Activated B cell treated with CpG ODN at 0.5 μM for 24 hours (primary cell): ENCODE data around the gene MEOX2. TPM values are rescaled to one million over a fixed set of nuclear protein-coding genes. Genes with fewer than 3 reads are reported as not detected.

ENCODE experiments used
- ATAC-seq: fragments of 200-7000 bp; cut with Tn5 transposase; one replicate; pipeline ENCODE4 v1.10.0; 2021; ENCODE audit warnings: low read depth, mild to moderate bottlenecking, moderate library complexity
- CTCF ChIA-PET: fragments of 350-600 bp; sonication (Branson Sonifier 250); formaldehyde crosslinking; loops from one replicate; lab custom pipeline; 2021; ENCODE audit warnings: antibody characterized with exemption; lab: Charles Lee
- POLR2A ChIA-PET: fragments of 350-600 bp; sonication (Branson Sonifier 250); formaldehyde crosslinking; loops from one replicate; lab custom pipeline; 2021; ENCODE audit warnings: antibody characterized with exemption; lab: Charles Lee
- DNase-seq: peaks from one replicate; pipeline ENCODE4 v3.0.0; 2022
- H3K27ac Mint-ChIP-seq: one replicate; pipeline ENCODE4 v1.8.0; 2020; ENCODE audit warnings: mixed read lengths
- H3K27me3 Mint-ChIP-seq: one replicate; pipeline ENCODE4 v1.8.0; 2021; ENCODE audit warnings: mixed read lengths
- H3K36me3 Mint-ChIP-seq: one replicate; pipeline ENCODE4 v1.8.0; 2021; ENCODE audit warnings: low read depth, mixed read lengths
- H3K4me1 Mint-ChIP-seq: one replicate; pipeline ENCODE4 v1.8.0; 2021; ENCODE audit warnings: mixed read lengths
- H3K4me3 Mint-ChIP-seq: one replicate; pipeline ENCODE4 v1.8.0; 2020; ENCODE audit warnings: mild to moderate bottlenecking, mixed read lengths
- H3K9me3 Mint-ChIP-seq: one replicate; pipeline ENCODE4 v1.8.0; 2020; ENCODE audit warnings: mixed read lengths
- CTCF ChIP-seq: fragments of 200-600 bp; IDR thresholded peaks from one replicate; pipeline ENCODE4 v1.8.0; 2022; ENCODE audit warnings: antibody characterized with exemption, mild to moderate bottlenecking
- intact Hi-C: fragments of 100-400 bp; cut with micrococcal nuclease; formaldehyde crosslinking; loops from one replicate; pipeline ENCODE4 v1.15.1; 2024
- total RNA-seq: library from RNA; stranded (reverse); gene quantifications from 2 replicates; pipeline ENCODE4 v1.2.3, GENCODE V29; 2022

The MEOX2 gene
- total RNA-seq, 1 donor from 2014 or later: not detected

DNA sequence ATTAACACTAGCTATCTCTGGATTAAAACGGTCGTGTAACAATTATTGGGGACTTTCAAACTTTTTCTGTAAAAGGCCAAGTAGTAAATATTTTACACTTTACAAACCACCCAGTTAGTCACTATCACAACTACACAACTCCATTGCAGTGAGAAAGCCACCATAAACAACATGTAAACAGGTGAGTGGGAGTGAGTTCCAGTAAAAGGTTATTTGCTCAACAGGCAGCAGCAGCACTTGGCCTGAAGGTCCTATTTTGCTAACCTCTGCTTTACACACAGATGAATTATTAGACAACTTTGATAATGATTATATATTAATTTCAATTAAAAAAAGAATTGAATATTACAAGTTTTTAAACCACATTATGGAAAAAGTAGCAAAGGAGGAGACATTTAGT is 108.9 kb downstream of the MEOX2 start:
- H3K4me3 Mint-ChIP-seq: no peak overlapping the region
- POLR2A ChIA-PET: no interaction called here
- TF ChIP-seq CTCF: no peak
- H3K27ac Mint-ChIP-seq: no peak overlapping the region
- CTCF ChIA-PET: no interaction called here
- intact Hi-C loops: no loop called here
- no peaks in the 10 kb centered on the region for H3K4me1 Mint-ChIP-seq
- H3K9me3 Mint-ChIP-seq: peaks cover 11% of the 10 kb centered on the region
- H3K27me3 Mint-ChIP-seq: no peaks in the 10 kb centered on the region
- no peak for ATAC-seq
- no peak for DNase-seq
- no peaks in the 10 kb centered on the region for H3K36me3 Mint-ChIP-seq

DNA sequence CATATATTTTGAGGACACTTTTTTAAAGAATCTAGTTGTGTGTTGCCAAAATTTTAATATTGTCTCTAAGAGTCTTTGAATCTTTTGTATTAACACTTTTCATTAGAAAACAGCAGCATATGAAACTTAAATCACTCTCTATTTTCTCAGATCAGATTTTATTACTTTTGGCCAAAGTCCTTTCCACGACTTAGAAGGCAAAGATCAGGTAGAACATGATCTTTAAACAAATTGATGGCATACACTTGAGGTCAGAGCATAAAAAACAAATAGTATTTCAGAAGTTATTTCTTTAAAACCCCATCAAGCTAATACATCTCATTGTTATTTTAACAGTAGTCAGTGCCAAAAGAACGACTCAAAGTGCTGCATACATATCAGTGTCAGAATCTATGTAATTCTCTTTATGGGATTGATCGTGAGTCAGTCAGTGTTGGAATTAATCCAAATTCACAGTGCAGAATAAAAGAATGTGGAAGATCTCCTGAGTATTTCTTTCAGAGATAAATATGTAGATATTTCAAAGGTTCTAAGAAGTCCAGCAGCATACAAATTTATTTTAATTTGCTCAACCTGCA is 115.1 kb downstream of the MEOX2 start:
- no peaks in the 10 kb centered on the region for H3K36me3 Mint-ChIP-seq
- DNase-seq: no peak
- peaks cover 8% of the 10 kb centered on the region for H3K9me3 Mint-ChIP-seq
- TF ChIP-seq CTCF: no peak
- ChIA-PET CTCF (no interaction called here), POLR2A (no interaction called here)
- ATAC-seq: no peak
- H3K27me3 Mint-ChIP-seq: no peaks in the 10 kb centered on the region
- no peak overlapping the region for H3K27ac Mint-ChIP-seq
- no peaks in the 10 kb centered on the region for H3K4me1 Mint-ChIP-seq
- intact Hi-C loops: no loop called here
- no peak overlapping the region for H3K4me3 Mint-ChIP-seq

DNA sequence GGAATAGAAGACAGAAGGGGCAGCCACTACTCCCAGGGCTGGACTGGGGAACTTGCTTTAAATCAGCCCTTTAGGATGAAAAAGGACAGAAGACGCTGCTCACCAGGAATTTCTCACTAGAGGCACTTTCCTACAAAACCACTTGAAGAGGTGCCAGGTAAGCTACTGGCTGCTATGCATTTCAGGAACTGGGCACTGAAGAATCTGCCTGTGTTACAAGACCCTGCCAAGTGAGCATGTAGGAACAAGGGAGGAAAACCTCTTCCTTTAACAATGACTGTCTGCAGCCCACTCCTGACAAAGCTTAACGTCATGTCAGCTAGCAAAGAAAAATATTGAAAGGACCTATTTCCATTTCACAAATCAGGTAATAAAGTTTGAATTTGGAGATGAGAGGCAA is 118.8 kb downstream of the MEOX2 start:
- Mint-ChIP-seq H3K36me3 (no peaks in the 10 kb centered on the region), H3K27me3 (no peaks in the 10 kb centered on the region), H3K27ac (no peak overlapping the region), H3K4me1 (no peaks in the 10 kb centered on the region), H3K9me3 (peaks cover 3% of the 10 kb centered on the region), H3K4me3 (no peak overlapping the region)
- no peak for TF ChIP-seq CTCF
- intact Hi-C loops: loop anchor here (10.0 kb wide), 2 partner anchors 53 to 57 kb away; no protein-coding TSS in a partner anchor
- no peak for ATAC-seq
- ChIA-PET POLR2A (no interaction called here), CTCF (no interaction called here)
- DNase-seq: no peak

DNA sequence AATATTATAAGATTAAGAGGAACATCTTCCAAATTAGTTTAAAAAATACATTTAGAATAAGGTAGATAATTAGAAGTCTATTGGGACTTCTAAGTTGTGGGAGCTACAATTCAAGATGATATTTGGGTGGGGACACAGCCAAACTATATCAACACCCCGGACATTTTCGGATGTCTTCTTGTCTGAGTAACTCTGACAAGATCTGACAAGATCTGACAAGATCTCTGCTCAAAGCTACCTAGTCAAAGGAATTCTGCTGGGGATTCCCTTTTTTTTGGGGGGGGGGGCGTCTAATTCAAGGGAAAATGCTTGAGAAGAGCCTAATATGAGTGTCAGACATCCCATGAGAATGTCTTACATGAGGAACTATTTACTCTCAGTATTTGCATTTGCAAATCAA is 119.4 kb downstream of the MEOX2 start:
- H3K36me3 Mint-ChIP-seq: no peaks in the 10 kb centered on the region

DNA sequence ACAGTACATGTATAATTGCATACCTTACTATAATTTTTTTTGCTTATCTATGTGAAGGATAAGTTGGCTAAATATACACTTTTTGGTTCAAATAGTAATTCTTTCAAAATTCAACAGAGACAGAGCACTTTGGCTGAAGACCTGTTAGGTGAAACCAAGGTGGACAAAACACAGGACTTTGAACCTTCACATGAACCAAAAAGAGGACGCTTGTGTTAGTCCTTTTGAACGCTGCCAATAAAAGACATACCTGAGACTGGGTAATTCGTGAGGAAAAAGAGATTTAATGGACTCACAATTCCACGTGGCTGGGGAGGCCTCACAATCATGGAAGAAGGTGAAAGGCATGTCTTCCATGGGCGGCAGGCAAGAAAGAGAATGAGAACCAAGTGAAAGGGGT is 120.0 kb downstream of the MEOX2 start:
- H3K4me1 Mint-ChIP-seq: no peaks in the 10 kb centered on the region
- CTCF ChIA-PET: no interaction called here

More for the DNA sequence above, 119.4 kb downstream of the MEOX2 start:
- Mint-ChIP-seq H3K27ac (no peak overlapping the region), H3K9me3 (peaks cover 3% of the 10 kb centered on the region), H3K27me3 (no peaks in the 10 kb centered on the region), H3K4me1 (no peaks in the 10 kb centered on the region), H3K4me3 (no peak overlapping the region)
- ChIA-PET CTCF (no interaction called here), POLR2A (no interaction called here)
- intact Hi-C loops: loop anchor here (10.0 kb wide), 2 partner anchors 52 to 58 kb away; no protein-coding TSS in a partner anchor
- DNase-seq (no peak), ATAC-seq (no peak)
- no peak for TF ChIP-seq CTCF

More for the DNA sequence above, 120.0 kb downstream of the MEOX2 start:
- no peak for ATAC-seq
- TF ChIP-seq CTCF: no peak
- no peak overlapping the region for H3K4me3 Mint-ChIP-seq
- POLR2A ChIA-PET: no interaction called here
- no peaks in the 10 kb centered on the region for H3K27me3 Mint-ChIP-seq
- intact Hi-C loops: loop anchor here (10.0 kb wide), 2 partner anchors 52 to 58 kb away; no protein-coding TSS in a partner anchor
- peaks cover 3% of the 10 kb centered on the region for H3K9me3 Mint-ChIP-seq
- H3K36me3 Mint-ChIP-seq: no peaks in the 10 kb centered on the region
- no peak overlapping the region for H3K27ac Mint-ChIP-seq
- no peak for DNase-seq
